ENCODE data around the gene RAD50. TPM values are rescaled to one million over a fixed set of nuclear protein-coding genes. Genes with fewer than 3 reads are reported as not detected.
A peak's percentile ranks its signal among the peaks of the same experiment; 100 is the strongest.

RAD50 gene
- polyA plus RNA-seq, 1 donor (not counting 4 experiments of a cell fraction or from before 2014, with no cell fraction given) = 26.3 TPM

GRCh38 chr5:132674671-132675506 is 118.1 kb downstream of the RAD50 start:
- no peaks in the 10 kb centered on the region for H3K36me3 ChIP-seq (ENCODE audit: control insufficient read depth in 2 of 2, extremely low read depth in 1 of 2, insufficient read depth in 2 of 2, low read length in 2 of 2)
- H3K27ac ChIP-seq (ENCODE audit: control insufficient read depth, insufficient read depth, low read length) = peak overlapping the region; percentile 58
- no peak overlapping the region for H3K4me3 ChIP-seq (ENCODE audit: control insufficient read depth in 2 of 3, extremely low read depth in 1 of 3, insufficient read depth in 2 of 3, low read depth in 1 of 3, low read length in 3 of 3)
- no peaks in the 10 kb centered on the region for H3K79me2 ChIP-seq (ENCODE audit: control insufficient read depth, insufficient read depth, low read length)
- peak; percentile 23 for FAIRE-seq
- TF ChIP-seq EZH2 (IDR thresholded peaks at IDR 0.05; ENCODE audit: low read length) (no peak), CTCF (optimal IDR thresholded peaks at IDR 0.05 in 1 of 3, IDR thresholded peaks at IDR 0.05 in 1 of 3, conservative IDR thresholded peaks at IDR 0.05 in 1 of 3; ENCODE audit: extremely low read depth in 1 of 3, insufficient read depth in 2 of 3, low read length in 3 of 3) (no peak)
- H3K27me3 ChIP-seq (ENCODE audit: control insufficient read depth, extremely low read depth, insufficient read depth, low read length) = no peaks in the 10 kb centered on the region
- no peaks in the 10 kb centered on the region for H4K20me1 ChIP-seq (ENCODE audit: control insufficient read depth, extremely low read depth, insufficient read depth, low read length)
- no peaks in the 10 kb centered on the region for H3K9me1 ChIP-seq (ENCODE audit: control insufficient read depth, extremely low read depth, insufficient read depth, low read length)
- H3K9ac ChIP-seq (ENCODE audit: control insufficient read depth, extremely low read depth, insufficient read depth, low read length) = peak overlapping the region; percentile 39
- peaks cover 24% of the 10 kb centered on the region for H3K4me1 ChIP-seq (ENCODE audit: control insufficient read depth, extremely low read depth, insufficient read depth, low read length)
- peak; percentile 48 for DNase-seq (ENCODE audit: low read depth, low spot score)
- H2AFZ ChIP-seq (ENCODE audit: control insufficient read depth, low read length) = no peak overlapping the region
- H3K4me2 ChIP-seq (ENCODE audit: control insufficient read depth, extremely low read depth, insufficient read depth, low read depth, low read length) = peak overlapping the region; percentile 75
- dilution Hi-C loops (cut with MboI; ENCODE audit: extremely low pct_ligation_motif_present, low sequenced_read_pairs) = no loop called here
- no peaks in the 10 kb centered on the region for H3K9me3 ChIP-seq (ENCODE audit: control insufficient read depth, low read depth, low read length)

GRCh38 chr5:132675936-132676689 is 119.3 kb downstream of the RAD50 start:
- no peak for DNase-seq (ENCODE audit: low read depth, low spot score)
- Histone ChIP-seq H3K4me2 (ENCODE audit: control insufficient read depth, extremely low read depth, insufficient read depth, low read depth, low read length) (no peak overlapping the region), H3K36me3 (ENCODE audit: control insufficient read depth in 2 of 2, extremely low read depth in 1 of 2, insufficient read depth in 2 of 2, low read length in 2 of 2) (no peaks in the 10 kb centered on the region), H2AFZ (ENCODE audit: control insufficient read depth, low read length) (no peak overlapping the region), H3K4me3 (ENCODE audit: control insufficient read depth in 2 of 3, extremely low read depth in 1 of 3, insufficient read depth in 2 of 3, low read depth in 1 of 3, low read length in 3 of 3) (no peak overlapping the region), H3K27me3 (ENCODE audit: control insufficient read depth, extremely low read depth, insufficient read depth, low read length) (no peaks in the 10 kb centered on the region), H3K4me1 (ENCODE audit: control insufficient read depth, extremely low read depth, insufficient read depth, low read length) (peaks cover 24% of the 10 kb centered on the region), H3K79me2 (ENCODE audit: control insufficient read depth, insufficient read depth, low read length) (no peaks in the 10 kb centered on the region), H3K9me1 (ENCODE audit: control insufficient read depth, extremely low read depth, insufficient read depth, low read length) (no peaks in the 10 kb centered on the region), H3K9me3 (ENCODE audit: control insufficient read depth, low read depth, low read length) (no peaks in the 10 kb centered on the region), H3K9ac (ENCODE audit: control insufficient read depth, extremely low read depth, insufficient read depth, low read length) (no peak overlapping the region), H4K20me1 (ENCODE audit: control insufficient read depth, extremely low read depth, insufficient read depth, low read length) (no peaks in the 10 kb centered on the region), H3K27ac (ENCODE audit: control insufficient read depth, insufficient read depth, low read length) (no peak overlapping the region)
- TF ChIP-seq CTCF (optimal IDR thresholded peaks at IDR 0.05 in 1 of 3, IDR thresholded peaks at IDR 0.05 in 1 of 3, conservative IDR thresholded peaks at IDR 0.05 in 1 of 3; ENCODE audit: extremely low read depth in 1 of 3, insufficient read depth in 2 of 3, low read length in 3 of 3) (no peak), EZH2 (IDR thresholded peaks at IDR 0.05; ENCODE audit: low read length) (no peak)
- dilution Hi-C loops (cut with MboI; ENCODE audit: extremely low pct_ligation_motif_present, low sequenced_read_pairs) = no loop called here
- FAIRE-seq = no peak

Data from keratinocyte (primary cell).